ENCODE data around the gene HAUS3.
"Not testable (repeated sequence)": the region's sequence is repeated elsewhere in the genome, so short reads cannot be mapped to it uniquely, and the experiment has no call there.

The HAUS3 gene

DNA sequence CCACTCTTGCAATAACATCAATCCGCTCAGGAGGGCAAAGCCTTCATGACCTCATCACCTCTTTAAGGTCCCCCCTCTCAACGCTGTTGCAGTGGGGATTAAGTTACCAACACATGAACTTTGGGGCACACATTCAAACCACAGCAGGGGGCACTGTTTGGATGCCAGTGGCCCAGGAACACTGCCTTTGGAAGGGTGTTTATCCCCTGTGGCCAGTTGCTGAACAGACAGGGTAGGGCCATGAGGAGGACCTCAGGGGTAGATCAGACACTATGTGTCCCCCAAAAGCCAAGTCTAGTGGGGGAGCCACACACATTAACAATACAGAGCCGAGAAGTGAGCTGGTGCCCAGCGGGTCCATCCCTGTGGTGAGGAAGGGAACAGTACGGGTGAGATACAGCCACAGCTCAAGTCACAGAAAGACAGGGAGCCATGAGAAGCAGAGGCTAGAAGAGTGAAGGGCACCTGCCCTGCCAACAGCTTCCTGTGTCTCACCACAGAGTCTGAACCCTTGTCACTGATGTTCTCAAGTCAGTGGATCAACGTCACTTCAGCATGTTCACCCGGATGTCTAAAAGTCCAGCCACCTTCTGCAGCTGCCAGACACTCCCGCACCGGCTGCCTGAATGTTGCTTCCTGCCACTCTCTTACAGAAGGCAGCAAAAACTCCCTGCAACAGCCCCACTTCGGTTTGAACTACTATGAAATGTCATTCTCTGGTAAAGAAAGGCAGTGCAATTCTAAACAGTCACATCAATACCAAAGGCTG, 39.8 kb upstream of the HAUS3 start:
- Mint-ChIP-seq H3K36me3 (ENCODE audit: low read depth) (no peaks in the 10 kb centered on the region), H3K4me3 (peak overlapping the region; percentile 41), H3K27me3 (no peaks in the 10 kb centered on the region), H3K9me3 (no peaks in the 10 kb centered on the region), H3K27ac (peak overlapping the region; percentile 95), H3K4me1 (ENCODE audit: low read depth) (peaks cover 50% of the 10 kb centered on the region)
- peak; percentile 75 for DNase-seq

DNA sequence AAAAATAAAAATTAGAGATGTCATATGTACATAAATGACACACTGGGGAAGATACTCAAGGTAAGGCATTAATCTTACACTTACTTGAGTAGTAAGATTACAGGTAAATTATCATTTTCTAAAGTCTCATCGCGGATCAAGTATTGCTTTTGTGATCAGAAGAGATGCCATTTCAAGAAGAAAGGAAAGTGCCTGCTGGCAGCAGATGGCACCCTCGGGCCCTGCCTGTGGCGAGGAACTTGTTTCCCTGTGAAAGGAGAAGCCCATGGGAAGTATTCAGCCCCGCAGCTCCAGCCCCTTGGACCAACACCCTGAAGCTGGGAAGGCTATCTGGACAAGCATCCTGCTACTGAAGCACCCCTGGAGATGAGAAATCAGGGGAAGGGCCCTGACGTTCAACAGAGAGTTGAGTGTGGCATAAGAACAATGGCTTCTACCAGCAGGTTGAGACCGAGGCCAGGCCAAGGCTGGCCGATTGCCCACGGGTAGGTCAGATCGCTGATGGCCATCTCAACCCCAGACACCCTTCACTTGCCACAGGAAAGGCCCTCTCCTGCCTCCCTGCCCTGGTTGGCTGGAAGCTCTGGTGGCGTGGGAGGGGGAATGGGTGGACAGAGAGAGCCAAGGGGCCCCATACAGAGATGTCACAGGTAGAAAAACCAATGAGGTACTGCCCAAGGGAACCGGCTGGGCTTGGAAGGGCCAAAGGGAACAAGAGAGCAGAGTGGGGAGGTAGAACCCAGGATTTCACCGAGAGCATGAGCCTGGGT, 38.8 kb upstream of the HAUS3 start:
- no peaks in the 10 kb centered on the region for H3K36me3 Mint-ChIP-seq (ENCODE audit: low read depth)
- no peak for DNase-seq
- H3K4me1 Mint-ChIP-seq (ENCODE audit: low read depth): peaks cover 48% of the 10 kb centered on the region
- H3K27ac Mint-ChIP-seq: peak overlapping the region; percentile 95
- H3K27me3 Mint-ChIP-seq: no peaks in the 10 kb centered on the region
- no peaks in the 10 kb centered on the region for H3K9me3 Mint-ChIP-seq
- no peak overlapping the region for H3K4me3 Mint-ChIP-seq

- Mint-ChIP-seq H3K9me3 (no peaks in the 10 kb centered on the region), H3K27ac (no peak overlapping the region), H3K27me3 (no peaks in the 10 kb centered on the region), H3K4me3 (no peak overlapping the region), H3K36me3 (ENCODE audit: low read depth) (no peaks in the 10 kb centered on the region), H3K4me1 (ENCODE audit: low read depth) (peaks cover 26% of the 10 kb centered on the region)
- no peak for DNase-seq
These were observed 36.0 kb upstream of the HAUS3 start for GRCh38 chr4:2277956-2278355.

DNA sequence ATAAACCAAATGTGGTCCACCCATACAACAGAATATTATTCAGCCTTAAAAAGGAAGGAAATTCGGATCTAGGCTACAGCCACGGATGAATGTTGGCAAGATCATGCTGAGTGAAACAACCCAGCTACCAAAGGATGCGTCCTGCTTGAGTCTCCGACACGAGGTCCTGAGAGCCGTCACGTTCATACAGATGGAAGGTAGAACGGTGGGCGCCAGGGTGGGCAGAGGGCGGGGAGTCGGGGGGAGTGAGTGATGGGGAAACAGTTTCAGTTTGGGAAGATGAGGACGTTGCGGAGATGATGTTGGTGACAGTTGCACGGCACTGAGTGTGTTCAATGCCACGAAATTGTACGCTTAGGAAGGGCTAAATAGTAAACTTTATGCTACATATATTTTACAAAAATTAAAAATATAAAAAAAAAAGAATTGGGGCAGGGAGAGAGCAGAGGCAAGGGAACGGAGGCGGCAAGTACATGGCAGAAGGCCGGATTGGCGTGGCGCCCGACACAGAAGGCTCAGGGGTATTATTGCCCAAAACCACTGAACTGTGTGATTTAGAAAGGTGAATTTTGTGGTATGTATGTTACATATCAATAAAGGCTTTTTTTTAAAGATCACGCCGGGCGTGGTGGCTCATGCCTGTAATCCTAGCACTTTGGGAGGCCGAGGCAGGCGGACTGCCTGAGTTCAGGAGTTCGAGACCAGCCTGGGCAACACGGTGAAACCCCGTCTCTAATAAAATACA, 34.8 kb upstream of the HAUS3 start:
- H3K27me3 Mint-ChIP-seq: no peaks in the 10 kb centered on the region
- no peak overlapping the region for H3K4me3 Mint-ChIP-seq
- peaks cover 2% of the 10 kb centered on the region for H3K36me3 Mint-ChIP-seq (ENCODE audit: low read depth)
- H3K9me3 Mint-ChIP-seq: no peaks in the 10 kb centered on the region
- no peak for DNase-seq
- H3K27ac Mint-ChIP-seq: no peak overlapping the region
- peaks cover 14% of the 10 kb centered on the region for H3K4me1 Mint-ChIP-seq (ENCODE audit: low read depth)

- Mint-ChIP-seq H3K4me3 (no peak overlapping the region), H3K27ac (no peak overlapping the region), H3K36me3 (ENCODE audit: low read depth) (peaks cover 2% of the 10 kb centered on the region), H3K4me1 (ENCODE audit: low read depth) (peaks cover 3% of the 10 kb centered on the region), H3K9me3 (no peaks in the 10 kb centered on the region), H3K27me3 (no peaks in the 10 kb centered on the region)
- DNase-seq: no peak
These were observed 33.8 kb upstream of the HAUS3 start for GRCh38 chr4:2275546-2276251.

GRCh38 chr4:2275044-2275397, 33.1 kb upstream of the HAUS3 start:
- not testable (repeated sequence) for H3K4me3 Mint-ChIP-seq; H3K27ac Mint-ChIP-seq; H3K36me3 Mint-ChIP-seq (ENCODE audit: low read depth); DNase-seq; H3K4me1 Mint-ChIP-seq (ENCODE audit: low read depth); H3K9me3 Mint-ChIP-seq; H3K27me3 Mint-ChIP-seq

GRCh38 chr4:2274320-2275043, 32.6 kb upstream of the HAUS3 start:
- no peaks in the 10 kb centered on the region for H3K4me1 Mint-ChIP-seq (ENCODE audit: low read depth)
- peaks cover 2% of the 10 kb centered on the region for H3K36me3 Mint-ChIP-seq (ENCODE audit: low read depth)
- H3K27ac Mint-ChIP-seq: no peak overlapping the region
- H3K27me3 Mint-ChIP-seq: no peaks in the 10 kb centered on the region
- DNase-seq: no peak
- no peak overlapping the region for H3K4me3 Mint-ChIP-seq
- H3K9me3 Mint-ChIP-seq: no peaks in the 10 kb centered on the region

DNA sequence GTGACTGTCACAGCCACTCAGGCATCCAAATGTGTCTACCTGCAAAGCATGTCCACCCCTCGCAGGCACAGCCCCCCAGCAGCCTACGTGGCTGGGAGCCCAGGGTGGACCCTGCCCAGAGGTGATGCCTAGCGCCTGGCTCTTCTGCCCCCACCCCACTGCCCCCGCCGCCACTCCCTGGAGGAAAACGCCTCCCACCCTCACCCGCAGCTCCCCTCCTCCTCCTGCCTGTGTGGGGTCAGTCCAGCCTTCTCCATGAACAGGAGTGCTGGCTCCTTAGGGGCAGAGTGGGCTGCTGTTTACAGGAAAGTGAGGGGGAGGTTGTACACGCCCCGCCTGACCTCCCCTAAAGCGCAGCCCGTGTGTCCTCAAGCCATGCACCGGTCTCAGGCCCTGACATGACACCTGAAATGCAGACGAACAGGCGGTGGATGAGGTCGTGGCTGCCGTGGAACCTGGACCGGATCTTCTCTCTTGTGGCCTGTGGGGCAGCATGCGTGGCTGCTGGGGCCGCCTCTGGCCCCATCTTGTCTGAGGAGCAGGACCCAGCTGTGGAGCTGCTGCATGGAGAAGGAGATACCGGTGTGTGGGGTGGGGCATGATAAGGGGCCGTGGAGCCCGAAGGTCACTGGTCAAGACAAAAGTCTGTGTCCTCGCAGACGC, 31.9 kb upstream of the HAUS3 start:
- Mint-ChIP-seq H3K4me3 (no peak overlapping the region), H3K4me1 (ENCODE audit: low read depth) (no peaks in the 10 kb centered on the region), H3K27me3 (no peaks in the 10 kb centered on the region), H3K9me3 (no peaks in the 10 kb centered on the region), H3K27ac (no peak overlapping the region), H3K36me3 (ENCODE audit: low read depth) (peaks cover 2% of the 10 kb centered on the region)
- DNase-seq: no peak

GRCh38 chr4:2273221-2273620, 31.3 kb upstream of the HAUS3 start:
- no peaks in the 10 kb centered on the region for H3K27me3 Mint-ChIP-seq
- H3K9me3 Mint-ChIP-seq: no peaks in the 10 kb centered on the region
- H3K27ac Mint-ChIP-seq: no peak overlapping the region
- no peak overlapping the region for H3K4me3 Mint-ChIP-seq
- H3K4me1 Mint-ChIP-seq (ENCODE audit: low read depth): no peaks in the 10 kb centered on the region
- DNase-seq: no peak
- H3K36me3 Mint-ChIP-seq (ENCODE audit: low read depth): peaks cover 2% of the 10 kb centered on the region

GRCh38 chr4:2272828-2273120, 30.9 kb upstream of the HAUS3 start:
- no peak overlapping the region for H3K27ac Mint-ChIP-seq
- peaks cover 2% of the 10 kb centered on the region for H3K36me3 Mint-ChIP-seq (ENCODE audit: low read depth)
- no peaks in the 10 kb centered on the region for H3K4me1 Mint-ChIP-seq (ENCODE audit: low read depth)

DNA sequence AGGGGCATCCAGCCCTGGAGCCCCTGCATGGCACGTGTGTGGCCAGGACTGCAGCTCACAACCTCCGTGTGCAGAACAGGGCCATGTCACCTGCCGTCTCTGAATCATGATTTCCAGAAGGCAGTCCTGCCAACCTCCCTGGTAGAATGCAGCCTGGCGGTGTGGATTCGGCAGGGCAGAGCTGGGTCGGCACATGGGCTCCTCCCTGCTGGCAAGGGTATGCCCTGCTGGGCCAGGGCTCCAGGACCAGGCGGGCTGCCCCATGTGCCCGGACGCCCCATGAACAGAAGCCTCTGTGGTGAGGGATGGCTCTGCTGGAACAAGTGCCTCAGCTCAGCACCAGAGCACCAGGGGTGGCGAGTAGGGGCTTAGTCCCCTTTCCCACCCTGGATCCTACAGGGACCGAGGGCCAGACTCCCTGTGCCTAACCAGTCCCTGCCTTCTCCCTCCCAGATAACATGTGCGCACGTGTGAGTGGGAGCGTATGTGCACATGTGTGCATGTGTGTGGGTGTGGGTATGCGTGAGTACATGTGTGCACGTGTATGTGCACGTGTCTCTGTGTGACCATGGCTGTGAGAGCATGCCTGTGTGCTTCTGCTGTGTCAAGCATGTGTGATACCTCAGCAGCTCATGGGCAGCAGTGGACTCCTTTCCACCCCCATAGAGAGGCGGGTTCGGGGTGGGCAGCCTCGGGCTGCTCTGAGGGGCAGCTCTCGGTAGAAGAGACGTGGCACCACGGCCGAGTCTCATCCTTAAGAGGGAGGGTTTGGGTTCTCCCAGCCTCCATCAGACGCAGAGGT, 30.3 kb upstream of the HAUS3 start:
- Mint-ChIP-seq H3K4me3 (no peak overlapping the region), H3K9me3 (no peaks in the 10 kb centered on the region), H3K27ac (no peak overlapping the region), H3K36me3 (ENCODE audit: low read depth) (peaks cover 2% of the 10 kb centered on the region), H3K27me3 (no peaks in the 10 kb centered on the region), H3K4me1 (ENCODE audit: low read depth) (no peaks in the 10 kb centered on the region)
- DNase-seq: no peak

More at GRCh38 chr4:2272828-2273120, 30.9 kb upstream of the HAUS3 start:
- Mint-ChIP-seq H3K9me3 (no peaks in the 10 kb centered on the region), H3K4me3 (no peak overlapping the region), H3K27me3 (no peaks in the 10 kb centered on the region)
- no peak for DNase-seq

GRCh38 chr4:2271279-2272025, 29.5 kb upstream of the HAUS3 start:
- Mint-ChIP-seq H3K4me3 (no peak overlapping the region), H3K27ac (no peak overlapping the region), H3K27me3 (no peaks in the 10 kb centered on the region), H3K9me3 (no peaks in the 10 kb centered on the region), H3K36me3 (ENCODE audit: low read depth) (peaks cover 2% of the 10 kb centered on the region), H3K4me1 (ENCODE audit: low read depth) (no peaks in the 10 kb centered on the region)
- DNase-seq: no peak

All from activated T-cell treated with anti-CD3 and anti-CD28 coated beads, Interleukin-2, amount 50 U/mL, for 24 hours (primary cell).